ENCODE results near the gene BICDL1. TPM values are rescaled to one million over a fixed set of nuclear protein-coding genes. Genes with fewer than 3 reads are reported as not detected.

BICDL1 gene
- total RNA-seq, 1 donor from 2014 or later, result not detected

DNA sequence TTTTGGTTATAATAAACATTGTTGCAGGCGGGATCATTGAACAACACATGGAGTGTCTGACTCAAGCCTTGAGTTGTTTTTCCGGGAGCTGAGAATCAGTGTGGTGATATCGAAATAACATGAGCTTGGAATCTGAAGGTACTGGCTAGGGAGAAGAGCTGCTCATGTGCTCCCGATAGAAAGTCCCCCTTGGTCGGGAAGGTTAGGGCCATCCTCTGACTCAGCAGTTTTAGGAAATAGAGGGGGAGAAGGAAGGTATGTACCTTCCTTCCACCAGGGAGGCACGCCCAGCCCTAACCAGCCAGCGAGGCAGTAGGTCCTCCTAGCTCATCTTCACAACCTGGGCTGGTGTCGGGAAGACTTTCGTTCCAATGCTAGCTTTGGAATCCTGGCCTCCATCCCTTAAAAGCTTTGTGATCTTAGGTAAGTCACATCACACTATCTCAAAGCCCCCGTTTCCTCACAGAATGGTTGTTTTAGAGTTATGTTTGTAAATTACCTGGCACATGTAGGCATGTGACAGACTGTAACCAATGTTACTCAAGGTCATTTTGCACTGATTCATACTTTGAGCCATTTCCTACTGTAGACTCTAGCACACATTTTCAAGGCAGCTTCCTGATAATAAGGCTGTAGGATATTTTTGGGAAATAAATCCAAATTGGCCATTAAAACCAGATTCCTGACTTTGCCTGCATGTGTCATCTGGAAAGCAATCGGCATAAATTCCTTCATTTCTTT, 129.5 kb downstream of the BICDL1 start:
- TF ChIP-seq, protein P1, sequence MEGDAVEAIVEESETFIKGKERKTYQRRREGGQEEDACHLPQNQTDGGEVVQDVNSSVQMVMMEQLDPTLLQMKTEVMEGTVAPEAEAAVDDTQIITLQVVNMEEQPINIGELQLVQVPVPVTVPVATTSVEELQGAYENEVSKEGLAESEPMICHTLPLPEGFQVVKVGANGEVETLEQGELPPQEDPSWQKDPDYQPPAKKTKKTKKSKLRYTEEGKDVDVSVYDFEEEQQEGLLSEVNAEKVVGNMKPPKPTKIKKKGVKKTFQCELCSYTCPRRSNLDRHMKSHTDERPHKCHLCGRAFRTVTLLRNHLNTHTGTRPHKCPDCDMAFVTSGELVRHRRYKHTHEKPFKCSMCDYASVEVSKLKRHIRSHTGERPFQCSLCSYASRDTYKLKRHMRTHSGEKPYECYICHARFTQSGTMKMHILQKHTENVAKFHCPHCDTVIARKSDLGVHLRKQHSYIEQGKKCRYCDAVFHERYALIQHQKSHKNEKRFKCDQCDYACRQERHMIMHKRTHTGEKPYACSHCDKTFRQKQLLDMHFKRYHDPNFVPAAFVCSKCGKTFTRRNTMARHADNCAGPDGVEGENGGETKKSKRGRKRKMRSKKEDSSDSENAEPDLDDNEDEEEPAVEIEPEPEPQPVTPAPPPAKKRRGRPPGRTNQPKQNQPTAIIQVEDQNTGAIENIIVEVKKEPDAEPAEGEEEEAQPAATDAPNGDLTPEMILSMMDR (IDR thresholded peaks at IDR 0.05), result no peak
- Mint-ChIP-seq H3K36me3 (ENCODE audit: unreplicated experiment) (no peaks in the 10 kb centered on the region), H3K27me3 (ENCODE audit: unreplicated experiment) (no peaks in the 10 kb centered on the region), H3K4me1 (ENCODE audit: unreplicated experiment) (peaks cover 47% of the 10 kb centered on the region), H3K9me3 (ENCODE audit: unreplicated experiment) (no peaks in the 10 kb centered on the region), H3K4me3 (ENCODE audit: unreplicated experiment) (peak overlapping the region; percentile 84), H3K27ac (ENCODE audit: unreplicated experiment) (peak overlapping the region; percentile 87)
- DNase-seq (ENCODE audit: extremely low spot score, unreplicated experiment), result no peak

DNA sequence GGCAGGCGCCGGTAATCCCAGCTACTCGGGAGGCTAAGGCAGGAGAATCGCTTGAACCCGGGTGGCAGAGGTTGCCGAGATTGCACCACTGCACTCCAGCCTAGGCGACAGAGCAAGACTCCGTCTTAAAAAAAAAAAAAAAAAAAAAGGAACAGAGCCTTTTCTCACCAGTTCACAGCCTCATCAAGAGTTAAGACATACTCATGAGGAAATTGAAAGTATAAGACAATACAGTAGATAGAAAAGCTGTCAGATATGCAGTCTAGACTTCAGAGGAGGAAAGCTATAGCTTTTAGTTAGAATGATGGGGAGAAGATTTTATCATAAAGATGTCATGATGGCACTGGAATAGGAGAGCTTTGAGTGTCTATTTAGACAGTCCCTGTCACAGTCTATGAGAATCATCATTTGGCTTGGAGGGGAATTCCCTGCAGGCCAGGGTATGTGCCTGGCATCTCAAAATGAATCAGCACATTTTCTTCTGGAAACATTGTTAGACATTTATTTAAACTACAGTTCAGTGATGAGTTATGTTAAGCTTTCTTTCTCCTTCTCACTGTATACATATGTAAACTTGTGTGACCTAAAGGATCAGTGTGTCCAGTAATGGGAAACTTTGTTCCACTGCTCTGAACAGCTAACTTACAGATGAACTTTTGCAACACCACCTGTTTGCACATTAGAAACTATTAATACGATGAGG, 130.4 kb downstream of the BICDL1 start:
- no peaks in the 10 kb centered on the region for H3K9me3 Mint-ChIP-seq (ENCODE audit: unreplicated experiment)
- H3K4me1 Mint-ChIP-seq (ENCODE audit: unreplicated experiment), result peaks cover 44% of the 10 kb centered on the region
- no peaks in the 10 kb centered on the region for H3K36me3 Mint-ChIP-seq (ENCODE audit: unreplicated experiment)
- no peak for DNase-seq (ENCODE audit: extremely low spot score, unreplicated experiment)
- TF ChIP-seq, protein P1 (IDR thresholded peaks at IDR 0.05), result no peak
- H3K27me3 Mint-ChIP-seq (ENCODE audit: unreplicated experiment), result no peaks in the 10 kb centered on the region
- no peak overlapping the region for H3K4me3 Mint-ChIP-seq (ENCODE audit: unreplicated experiment)
- H3K27ac Mint-ChIP-seq (ENCODE audit: unreplicated experiment), result peak overlapping the region; percentile 87

DNA sequence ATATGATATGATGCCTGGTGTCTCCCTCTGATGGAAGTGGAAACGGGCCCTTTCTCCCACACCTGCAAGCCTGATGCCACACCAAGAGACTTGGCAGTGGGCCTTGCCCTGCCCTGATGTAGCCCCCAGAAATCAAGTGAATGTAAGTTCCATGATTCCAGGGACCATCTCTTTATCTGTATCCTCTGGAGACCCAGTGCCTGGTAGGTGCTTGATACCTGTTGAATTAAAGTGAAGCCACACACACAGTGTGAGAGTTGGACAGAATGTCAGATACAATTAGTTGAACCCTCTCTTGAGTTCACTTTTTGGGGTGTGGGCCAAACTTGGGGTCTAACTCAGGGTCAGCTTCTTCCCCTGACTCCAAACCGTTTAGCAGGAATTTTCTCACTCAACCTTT, 132.3 kb downstream of the BICDL1 start:
- Mint-ChIP-seq H3K9me3 (ENCODE audit: unreplicated experiment) (no peaks in the 10 kb centered on the region), H3K27ac (ENCODE audit: unreplicated experiment) (peak overlapping the region; percentile 87), H3K4me1 (ENCODE audit: unreplicated experiment) (peaks cover 27% of the 10 kb centered on the region), H3K27me3 (ENCODE audit: unreplicated experiment) (no peaks in the 10 kb centered on the region), H3K36me3 (ENCODE audit: unreplicated experiment) (peaks cover 4% of the 10 kb centered on the region), H3K4me3 (ENCODE audit: unreplicated experiment) (no peak overlapping the region)
- DNase-seq (ENCODE audit: extremely low spot score, unreplicated experiment), result no peak
- TF ChIP-seq, protein P1 (IDR thresholded peaks at IDR 0.05), result no peak

DNA sequence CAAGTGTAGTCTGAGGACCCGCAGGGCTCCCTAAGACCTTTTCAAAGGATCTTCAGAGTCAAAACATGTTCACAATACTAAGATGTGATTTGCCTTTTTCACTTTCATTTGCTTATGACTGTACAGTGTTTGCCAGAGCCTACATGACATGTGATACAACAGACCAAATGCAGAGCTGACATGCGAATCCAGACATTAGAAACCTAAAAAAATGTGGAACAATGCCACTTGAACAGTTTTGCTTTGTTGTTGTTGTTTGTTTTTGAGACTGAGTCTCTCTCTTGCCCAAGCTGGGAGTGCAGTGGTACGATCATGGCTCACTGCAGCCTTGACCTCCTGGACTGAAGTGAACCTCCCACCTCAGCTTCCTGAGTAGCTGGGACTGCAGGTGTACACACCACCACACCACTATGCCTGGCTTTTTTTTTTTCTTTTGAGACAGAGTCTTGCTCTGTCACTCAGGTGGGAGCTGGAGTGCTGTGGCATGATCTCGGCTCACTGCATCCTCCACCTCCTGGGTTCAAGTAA, 132.8 kb downstream of the BICDL1 start:
- Mint-ChIP-seq H3K27ac (ENCODE audit: unreplicated experiment) (no peak overlapping the region), H3K4me1 (ENCODE audit: unreplicated experiment) (peaks cover 27% of the 10 kb centered on the region), H3K9me3 (ENCODE audit: unreplicated experiment) (no peaks in the 10 kb centered on the region), H3K4me3 (ENCODE audit: unreplicated experiment) (no peak overlapping the region), H3K27me3 (ENCODE audit: unreplicated experiment) (no peaks in the 10 kb centered on the region), H3K36me3 (ENCODE audit: unreplicated experiment) (peaks cover 8% of the 10 kb centered on the region)
- DNase-seq (ENCODE audit: extremely low spot score, unreplicated experiment), result no peak
- TF ChIP-seq, protein P1 (IDR thresholded peaks at IDR 0.05), result no peak

DNA sequence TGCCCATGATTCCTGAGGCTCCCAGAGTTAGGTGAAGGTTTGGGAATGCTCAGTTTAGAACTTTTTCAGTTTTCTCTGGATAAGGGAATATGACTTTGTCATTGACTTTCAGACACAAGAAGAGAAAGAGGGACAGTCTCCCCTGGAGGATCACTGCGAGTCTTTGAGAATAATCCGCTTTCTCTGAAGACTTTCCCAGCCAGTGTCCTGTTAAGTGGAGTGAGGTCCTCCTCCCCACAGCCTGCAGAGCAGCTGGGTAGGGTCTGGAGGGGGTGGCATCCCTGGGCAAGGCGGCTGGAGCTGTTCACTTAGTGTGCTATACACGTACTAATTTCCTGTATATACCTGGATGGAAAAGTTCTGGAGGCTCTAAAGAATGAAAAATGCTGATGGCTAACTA, 136.0 kb downstream of the BICDL1 start:
- H3K4me1 Mint-ChIP-seq (ENCODE audit: unreplicated experiment), result peaks cover 4% of the 10 kb centered on the region
- H3K9me3 Mint-ChIP-seq (ENCODE audit: unreplicated experiment), result no peaks in the 10 kb centered on the region
- TF ChIP-seq, protein P1 (IDR thresholded peaks at IDR 0.05), result no peak
- H3K36me3 Mint-ChIP-seq (ENCODE audit: unreplicated experiment), result peaks cover 29% of the 10 kb centered on the region
- H3K27me3 Mint-ChIP-seq (ENCODE audit: unreplicated experiment), result no peaks in the 10 kb centered on the region
- H3K4me3 Mint-ChIP-seq (ENCODE audit: unreplicated experiment), result no peak overlapping the region
- no peak for DNase-seq (ENCODE audit: extremely low spot score, unreplicated experiment)
- H3K27ac Mint-ChIP-seq (ENCODE audit: unreplicated experiment), result no peak overlapping the region

Data from osteocyte (in vitro differentiated cells).